Raji (cell line): Measurements from ENCODE around the gene DBF4B.
A peak's percentile ranks its signal among the peaks of the same experiment; 100 is the strongest.

ENCODE experiments used
- POLR2A ChIP-seq: IDR thresholded peaks from 2 replicates; pipeline ENCODE4 v1.6.1; 2011; ENCODE audit warnings: low read depth, low read length, control low read depth; ENCODE audit not compliant: insufficient read depth

The DBF4B gene

DNA sequence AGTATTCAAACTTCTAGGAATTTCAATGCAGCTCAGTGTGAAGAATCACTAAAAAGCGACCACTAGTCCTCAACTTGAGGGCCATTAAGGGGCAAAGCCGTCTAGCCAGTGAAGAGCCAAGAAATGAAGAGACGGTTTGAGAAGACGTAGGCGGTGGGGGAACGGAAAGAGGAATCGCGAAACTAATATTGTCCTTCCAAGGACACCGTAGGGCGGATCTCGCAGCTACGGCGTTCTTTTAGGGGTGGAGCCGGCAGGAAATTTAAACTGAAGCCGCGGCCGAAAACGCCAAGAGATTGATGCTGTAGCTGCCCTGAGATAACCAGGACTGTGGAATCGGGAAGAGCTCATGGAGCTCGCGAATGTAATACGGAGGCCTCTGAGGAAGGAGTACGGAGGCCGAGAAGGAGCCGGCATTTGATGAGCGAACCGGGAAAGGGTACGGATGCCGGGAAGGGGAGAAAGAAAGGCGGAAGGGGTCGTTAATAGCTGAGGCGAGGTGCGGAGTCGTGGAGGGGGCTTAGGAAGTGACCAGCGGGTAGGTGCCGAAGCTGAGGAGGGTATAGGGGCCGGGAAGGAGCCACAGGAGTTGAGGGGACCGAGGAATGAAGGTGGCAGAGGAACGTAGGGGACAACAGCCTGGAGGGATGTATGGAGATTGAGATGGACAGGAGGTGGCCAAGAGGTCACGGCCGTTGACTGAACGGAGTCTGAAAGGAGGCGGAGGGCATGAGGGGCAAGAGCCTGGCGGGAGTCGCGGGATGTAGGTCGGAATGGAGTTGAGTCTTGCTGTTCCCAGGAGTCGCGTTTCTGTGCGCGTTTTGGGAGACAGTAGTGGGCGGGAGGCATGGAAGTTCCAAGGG is at the start of gene DBF4B:
DBF4B (plus strand) TSS at position 265 of the 863 bp plus-strand sequence; CDS start at position 421, 156 bp downstream.
- peak; percentile 75 for TF ChIP-seq POLR2A

GRCh38 chr17:44661835-44662234 is 46.6 kb upstream of the DBF4B start:
- TF ChIP-seq POLR2A: no peak

DNA sequence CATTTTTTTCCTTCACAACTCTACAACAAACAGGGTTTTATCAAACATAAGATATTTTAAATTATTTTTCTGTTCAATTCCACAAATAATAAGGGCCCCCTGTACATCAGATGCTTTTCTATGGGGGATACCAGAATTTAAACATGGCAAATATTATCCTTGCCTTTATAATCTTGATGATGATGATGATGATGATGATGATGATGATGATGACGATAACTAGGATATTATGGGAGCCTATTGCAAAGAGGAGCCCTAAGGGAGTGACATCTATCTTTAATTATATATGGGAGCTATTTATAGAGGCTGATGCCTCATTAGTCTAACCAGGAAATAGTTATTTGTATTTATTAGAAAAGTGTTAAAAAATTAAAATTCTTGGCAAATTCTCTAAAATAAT is 45.4 kb upstream of the DBF4B start:
- no peak for TF ChIP-seq POLR2A

DNA sequence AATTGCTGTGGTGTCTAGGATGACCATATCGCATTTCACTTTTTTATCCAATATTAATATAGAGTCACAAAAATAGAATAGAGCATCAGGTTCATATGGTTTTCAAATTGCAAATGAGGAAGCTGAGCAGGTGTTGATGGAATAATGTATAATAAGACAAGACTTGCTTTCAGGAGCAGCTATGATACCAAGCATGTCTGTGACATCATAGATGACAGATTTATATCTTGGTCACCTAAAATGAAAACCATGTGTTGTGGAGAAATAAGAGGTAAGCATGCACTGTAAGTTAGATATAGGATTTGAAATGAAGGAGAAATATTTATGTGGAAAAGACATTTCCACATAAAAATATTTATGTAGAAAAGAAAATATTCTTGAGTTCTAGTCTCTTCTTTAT is 43.6 kb upstream of the DBF4B start:
- no peak for TF ChIP-seq POLR2A

DNA sequence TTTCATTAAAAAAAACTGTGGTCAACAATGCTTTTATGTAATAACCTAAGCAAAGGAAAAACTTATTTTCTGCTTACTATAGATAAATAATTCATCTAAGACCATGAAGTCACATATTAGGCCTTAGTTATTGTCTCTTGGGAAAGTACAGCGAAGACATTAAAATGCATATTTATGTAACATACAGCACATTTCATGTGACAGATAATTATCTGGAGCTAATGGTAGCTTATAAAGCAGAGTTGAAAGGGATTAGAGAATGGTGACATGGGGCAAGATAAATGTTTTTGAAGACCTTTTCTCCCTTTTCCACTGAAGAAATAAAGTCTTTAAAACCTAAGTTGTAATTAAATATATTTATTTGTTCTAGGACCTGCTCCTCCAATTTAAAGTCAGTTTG is 42.5 kb upstream of the DBF4B start:
- TF ChIP-seq POLR2A: no peak

- TF ChIP-seq POLR2A: no peak
These were observed 35.9 kb upstream of the DBF4B start for GRCh38 chr17:44672479-44673093.

- TF ChIP-seq POLR2A: no peak
These were observed 34.6 kb upstream of the DBF4B start for GRCh38 chr17:44673893-44674292.

DNA sequence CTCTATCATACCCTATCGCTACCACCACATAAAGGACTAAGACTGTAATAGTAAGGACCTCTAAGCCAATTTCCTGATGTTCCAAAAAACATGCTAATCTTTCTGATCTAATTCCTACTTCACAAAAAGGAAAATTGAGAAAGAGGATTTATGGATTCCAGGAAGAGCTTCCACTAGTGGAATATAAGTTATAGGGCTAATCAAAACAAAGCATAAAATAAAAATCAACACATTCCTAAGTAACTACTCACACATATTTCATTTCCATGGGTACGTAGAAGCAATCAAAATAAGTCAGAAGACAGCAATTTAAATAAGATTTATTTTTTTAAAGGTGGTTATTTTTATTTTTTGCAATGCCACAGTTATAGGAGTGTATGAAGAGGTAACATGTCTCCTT is 31.3 kb upstream of the DBF4B start:
- no peak for TF ChIP-seq POLR2A

DNA sequence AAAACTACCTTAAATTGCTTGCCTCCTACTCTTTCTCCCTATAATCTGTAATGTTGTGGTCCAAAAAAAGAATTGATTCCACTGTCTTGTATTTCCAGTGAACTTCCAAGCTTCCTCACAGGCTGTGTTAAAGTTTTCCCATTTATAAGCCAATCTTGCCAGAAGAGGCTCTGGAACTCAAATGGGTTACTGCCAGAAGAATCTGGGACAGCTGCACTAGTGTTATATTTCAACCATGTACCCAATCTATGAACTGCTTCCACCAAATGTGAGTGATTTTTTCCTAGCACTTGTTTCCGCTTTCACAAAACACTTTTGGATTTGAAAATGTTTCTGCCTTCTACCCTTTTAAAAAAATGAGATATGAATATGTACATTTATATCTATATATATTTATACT is 20.7 kb upstream of the DBF4B start:
- TF ChIP-seq POLR2A: no peak

- TF ChIP-seq POLR2A: no peak
These were observed 20.3 kb upstream of the DBF4B start for GRCh38 chr17:44688200-44688599.

DNA sequence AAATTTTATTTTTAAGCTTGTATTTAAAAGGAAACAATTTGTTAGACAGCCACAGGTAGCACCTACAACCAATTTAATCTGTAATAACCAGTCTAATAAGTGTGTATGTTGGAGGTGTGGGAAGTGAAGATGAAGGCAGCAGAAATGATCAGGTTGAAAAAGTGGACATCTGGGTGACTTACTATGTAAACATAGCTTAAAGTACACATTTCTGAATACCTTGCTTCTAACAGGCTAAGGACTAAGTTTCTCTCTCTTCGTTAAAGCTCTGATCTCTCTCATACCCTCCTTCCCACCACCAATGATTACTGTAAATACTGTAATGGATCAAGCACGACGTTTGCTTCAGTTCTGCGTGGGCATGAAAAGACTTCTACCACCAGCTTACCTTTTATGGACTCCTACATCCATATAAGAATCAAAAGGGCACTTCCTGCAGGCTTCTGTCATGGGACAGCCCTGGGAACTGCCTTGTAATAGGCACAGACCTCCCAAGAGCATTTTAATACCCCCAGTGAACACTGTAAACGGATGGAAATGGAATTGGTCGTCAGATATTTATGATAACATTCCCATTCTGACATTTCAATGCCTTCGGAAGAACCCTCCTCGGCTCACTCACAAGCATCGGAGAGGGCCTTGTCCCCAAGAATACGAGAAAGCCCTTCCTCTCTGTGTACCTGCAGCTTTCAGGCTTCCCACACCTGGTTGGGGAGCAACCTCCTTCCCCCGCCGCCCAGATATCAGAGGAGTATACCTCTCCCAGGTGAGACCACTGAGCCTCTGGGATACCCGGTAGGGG is 19.6 kb upstream of the DBF4B start:
- no peak for TF ChIP-seq POLR2A

GRCh38 chr17:44689477-44690217 is 18.8 kb upstream of the DBF4B start, which contains the start of gene CCDC43:
Gene CCDC43 (minus strand): TSS chr17:44689776. CDS start chr17:44689753, 23 bp downstream.
- TF ChIP-seq POLR2A: peak; percentile 97

DNA sequence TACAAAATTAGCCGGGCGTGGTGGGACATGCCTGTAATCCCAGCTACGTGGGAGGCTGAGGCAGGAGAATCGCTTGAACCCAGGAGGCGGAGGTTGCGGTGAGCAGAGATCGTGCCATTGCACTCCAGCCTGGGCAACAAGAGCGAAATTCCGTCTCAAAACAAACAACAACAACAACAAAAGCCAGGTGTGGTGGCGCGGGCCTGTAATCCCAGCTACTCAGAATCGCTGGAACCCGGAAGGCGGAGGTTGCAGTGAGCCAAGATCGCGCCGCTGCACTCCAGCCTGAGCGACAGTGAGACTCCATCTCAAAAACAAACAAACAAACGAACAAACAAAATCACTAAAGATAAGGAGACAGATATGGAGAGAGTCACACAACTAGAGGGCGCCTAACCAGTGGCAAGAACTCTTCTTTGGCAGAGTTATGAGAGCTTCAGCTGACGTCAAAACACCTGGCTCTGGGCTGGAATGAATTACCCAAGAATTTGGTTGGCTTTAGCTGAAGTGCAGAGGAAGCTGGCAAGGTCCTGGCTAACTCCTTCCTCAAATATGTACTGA is 17.6 kb upstream of the DBF4B start:
- TF ChIP-seq POLR2A: 0 out of 2 replicates have a peak, but pooled peaks have one; percentile 19

GRCh38 chr17:44693609-44694008 is 14.9 kb upstream of the DBF4B start:
- TF ChIP-seq POLR2A: no peak
